GM15510 (cell line): ENCODE data around the gene STK35.

Source experiments
- POLR2A ChIP-seq: IDR thresholded peaks from 3 replicates; pipeline ENCODE4 v1.6.1; 2011; ENCODE audit warnings: borderline replicate concordance; ENCODE audit not compliant: insufficient read length; ENCODE audit errors: extremely low read depth

The STK35 gene

DNA sequence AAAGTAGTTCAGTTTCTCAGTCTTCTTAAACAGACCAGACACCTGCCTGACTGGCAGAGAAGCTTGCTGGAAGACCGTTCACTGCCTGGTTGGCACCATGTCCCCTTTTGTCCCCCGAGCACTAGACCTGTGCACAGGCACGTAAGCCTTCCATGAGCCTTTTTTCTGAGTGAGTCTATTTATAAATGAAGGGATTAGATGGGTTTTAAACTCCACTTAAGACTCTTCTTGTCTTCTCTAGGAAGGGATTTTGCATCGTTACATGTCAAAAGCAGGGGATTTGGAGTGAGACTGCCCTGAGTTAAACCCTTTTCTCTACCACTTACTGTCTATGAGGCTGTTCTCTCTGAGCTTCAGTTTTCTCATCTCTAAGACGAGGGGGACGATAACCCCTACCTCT, 37.6 kb downstream of the STK35 start:
- no peak for TF ChIP-seq POLR2A

DNA sequence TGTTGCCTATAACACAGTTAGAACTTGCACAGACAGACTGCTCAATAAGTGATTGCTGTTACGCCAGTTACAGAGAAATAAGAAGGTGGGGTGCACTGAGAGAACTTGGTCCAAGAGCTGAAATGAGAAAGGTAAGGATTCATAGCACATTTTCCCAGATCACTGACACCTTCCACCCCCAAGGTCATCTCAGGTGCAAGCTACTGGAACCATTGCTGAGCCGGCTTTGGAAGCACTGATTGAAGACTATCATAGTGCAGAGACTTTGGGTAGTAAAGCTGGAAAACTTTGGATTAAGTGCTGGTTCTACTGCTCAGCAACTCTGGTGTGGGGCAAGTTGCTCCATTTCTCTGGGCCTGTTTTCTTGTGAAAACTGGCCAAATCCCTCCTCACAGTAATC, 38.1 kb downstream of the STK35 start:
- no peak for TF ChIP-seq POLR2A

DNA sequence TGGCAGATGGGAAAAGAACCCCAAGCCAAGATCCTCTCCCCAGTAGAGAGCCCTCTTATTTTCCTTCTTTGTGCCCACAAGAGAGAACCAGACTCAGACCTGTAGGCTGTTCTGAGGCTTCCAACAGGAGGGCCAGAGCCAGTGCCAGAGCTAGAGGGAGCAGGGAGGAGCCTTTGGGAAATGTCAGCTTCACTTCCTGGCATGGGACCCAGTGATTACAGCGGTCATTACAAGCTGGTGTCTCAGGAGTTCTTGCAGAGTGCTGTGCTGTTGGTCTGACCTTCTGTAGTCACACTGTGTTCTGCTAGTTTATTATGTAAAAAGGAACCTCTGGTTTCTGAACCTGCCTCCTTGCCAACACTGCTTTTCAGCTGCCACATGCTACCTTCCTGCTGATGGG, 38.9 kb downstream of the STK35 start:
- no peak for TF ChIP-seq POLR2A

DNA sequence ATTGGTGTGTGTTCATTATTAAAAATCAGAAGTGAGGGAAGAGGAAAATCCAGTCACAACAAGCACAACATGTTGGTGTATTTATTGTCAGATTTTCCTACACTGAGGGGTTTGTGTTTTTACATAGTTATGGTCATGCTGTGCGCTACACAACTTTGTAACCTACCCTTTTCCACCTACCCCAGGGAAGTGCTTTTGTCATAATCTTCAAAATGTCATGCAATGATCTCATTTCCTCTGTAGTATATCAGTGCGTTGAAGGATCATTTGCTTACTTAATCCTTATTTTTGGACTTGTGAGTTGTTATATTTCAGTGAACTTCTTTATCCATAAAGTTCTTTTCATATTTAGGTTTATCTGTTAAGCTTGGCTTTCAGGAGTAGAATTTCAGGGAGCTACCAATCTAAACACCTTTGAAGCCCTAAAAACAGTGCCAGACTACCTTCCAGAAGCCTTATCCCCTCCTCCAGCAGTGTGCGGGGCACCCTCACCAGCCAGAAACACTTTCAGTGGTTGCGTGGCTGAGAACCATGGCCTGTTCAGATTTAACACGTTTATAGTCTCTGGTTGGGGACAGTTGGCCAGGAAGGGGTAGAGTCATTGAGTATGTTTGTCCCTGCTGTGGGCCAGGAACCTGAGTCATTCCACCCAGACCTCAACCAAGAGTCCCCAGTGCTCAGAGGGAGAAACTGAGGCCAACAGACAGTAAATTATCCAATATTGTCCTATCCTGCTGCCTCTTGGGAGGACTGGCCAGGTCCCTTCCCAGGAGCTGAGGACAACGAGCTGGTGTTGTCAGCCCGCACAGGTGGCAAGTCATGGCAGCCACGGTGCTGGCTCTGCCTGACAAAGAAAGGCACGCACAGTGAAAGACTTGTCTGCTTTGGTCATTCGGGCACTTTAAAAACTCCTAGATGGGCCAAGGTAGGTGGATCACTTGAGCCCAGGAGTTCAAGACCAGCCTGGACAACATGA, 40.3 kb downstream of the STK35 start:
- TF ChIP-seq POLR2A = no peak

DNA sequence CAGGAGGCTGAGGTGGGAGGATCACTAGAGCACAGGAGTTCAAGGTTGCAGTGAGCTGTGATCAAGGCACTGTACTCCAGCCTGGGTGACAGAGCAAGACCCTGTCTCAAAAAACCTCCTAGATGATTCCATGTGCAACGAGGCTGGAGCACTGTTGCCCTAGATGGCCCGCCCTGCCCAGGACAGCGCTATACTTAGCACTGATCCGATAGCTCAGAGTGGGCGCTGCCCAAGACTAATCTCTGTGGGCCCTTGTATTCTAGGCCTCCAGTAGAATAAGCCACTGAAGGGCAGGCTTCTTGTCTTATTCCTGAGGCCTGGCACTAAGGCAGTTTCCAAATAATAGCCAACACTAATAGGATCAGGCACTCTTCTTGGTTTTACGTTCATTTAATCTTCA, 41.0 kb downstream of the STK35 start:
- TF ChIP-seq POLR2A = no peak

DNA sequence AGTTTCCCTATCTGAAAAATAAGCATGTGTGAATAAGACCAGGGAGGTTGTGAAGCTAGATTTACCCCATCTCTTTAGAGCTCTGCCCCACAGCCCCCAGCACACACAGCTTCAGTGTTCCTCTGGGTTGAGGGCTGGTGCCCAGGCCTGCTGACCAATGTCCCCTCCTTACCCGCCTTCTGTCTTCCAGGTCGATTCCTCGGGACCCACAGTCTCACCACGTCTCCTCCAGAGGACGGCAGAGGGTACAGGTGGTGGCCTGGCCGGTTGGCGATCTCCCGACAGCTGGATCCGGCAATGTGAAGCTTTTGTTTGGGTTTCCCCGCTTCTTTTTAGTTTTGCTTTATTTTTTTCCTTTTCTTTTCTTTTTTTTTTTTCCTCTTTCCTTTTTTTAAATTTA, 42.0 kb downstream of the STK35 start:
- TF ChIP-seq POLR2A = no peak

DNA sequence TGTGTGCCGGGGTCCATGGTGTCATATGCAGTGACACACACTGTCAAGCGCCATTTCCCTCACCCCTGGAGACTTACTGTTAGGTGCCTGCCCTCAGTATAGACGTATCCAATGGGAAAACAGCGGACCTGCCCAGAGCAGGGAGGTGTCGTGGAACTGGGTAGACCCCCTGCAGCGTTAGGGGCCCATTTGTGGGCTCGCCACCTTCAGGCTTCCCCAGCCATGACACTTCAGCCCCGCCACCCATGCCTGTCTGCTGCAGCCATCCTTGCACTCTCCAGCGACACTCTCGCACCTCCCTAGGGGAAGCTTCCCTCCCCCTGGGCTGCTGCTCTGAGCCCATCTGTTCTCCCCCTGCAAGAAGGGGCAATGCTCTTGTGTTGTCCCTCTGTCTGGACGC, 43.2 kb downstream of the STK35 start:
- TF ChIP-seq POLR2A = no peak

DNA sequence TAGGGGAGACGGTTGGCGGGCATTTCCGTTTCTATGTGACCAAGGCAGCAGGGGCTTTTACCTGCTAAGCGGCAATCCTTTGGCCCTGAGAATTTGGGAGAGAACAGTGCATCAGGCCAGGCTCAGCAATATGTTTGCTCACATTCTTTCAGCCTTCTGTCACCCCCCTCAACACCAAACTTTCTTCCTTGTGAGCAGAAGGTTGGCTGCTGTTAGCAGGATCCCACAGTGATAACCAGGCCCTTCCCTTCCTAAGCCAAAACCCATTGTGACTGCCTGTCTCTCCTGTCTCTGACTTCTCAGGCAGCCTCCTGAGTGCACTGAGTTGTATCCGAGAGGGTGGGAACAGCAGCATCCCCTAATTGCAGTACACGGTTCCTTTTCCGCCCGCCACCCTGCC, 43.7 kb downstream of the STK35 start:
- TF ChIP-seq POLR2A = no peak

DNA sequence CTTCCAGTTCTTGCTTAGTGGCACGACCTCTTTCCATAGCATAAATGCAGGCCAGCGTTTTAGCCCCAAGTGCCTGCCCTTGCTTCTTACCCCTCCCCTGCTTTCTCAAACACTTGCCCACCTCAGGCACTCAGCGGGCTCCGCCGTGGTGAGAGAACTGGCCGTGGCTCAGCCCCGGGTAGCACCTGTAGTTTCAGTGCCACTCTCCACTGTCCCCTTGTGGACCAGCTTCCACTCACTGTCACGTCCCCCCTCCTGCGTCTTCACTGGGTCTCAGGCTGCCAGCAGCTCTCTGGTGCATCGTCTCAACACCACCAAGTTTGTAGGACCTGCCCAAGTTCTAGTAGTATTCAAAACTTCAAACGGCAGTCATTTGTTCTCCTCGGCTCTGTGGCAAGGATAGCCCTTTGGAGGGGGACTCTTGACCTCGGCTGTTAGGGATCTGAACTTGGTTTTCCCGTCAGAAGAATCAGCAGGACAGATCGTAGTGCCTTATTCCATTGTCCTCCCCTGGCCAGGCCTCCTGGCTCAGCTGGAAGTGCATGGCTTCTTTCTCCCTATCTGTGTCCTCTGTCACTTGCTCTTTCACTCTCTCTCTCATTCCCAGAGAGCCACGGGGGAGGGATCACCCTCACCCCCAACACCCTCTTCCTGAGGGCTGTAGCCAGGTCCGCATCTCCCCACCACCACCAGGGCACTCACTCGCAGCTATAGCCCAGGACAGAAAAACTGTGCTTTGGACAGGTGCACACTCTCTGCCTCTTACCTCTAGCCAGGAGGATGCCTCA, 44.6 kb downstream of the STK35 start:
- no peak for TF ChIP-seq POLR2A

DNA sequence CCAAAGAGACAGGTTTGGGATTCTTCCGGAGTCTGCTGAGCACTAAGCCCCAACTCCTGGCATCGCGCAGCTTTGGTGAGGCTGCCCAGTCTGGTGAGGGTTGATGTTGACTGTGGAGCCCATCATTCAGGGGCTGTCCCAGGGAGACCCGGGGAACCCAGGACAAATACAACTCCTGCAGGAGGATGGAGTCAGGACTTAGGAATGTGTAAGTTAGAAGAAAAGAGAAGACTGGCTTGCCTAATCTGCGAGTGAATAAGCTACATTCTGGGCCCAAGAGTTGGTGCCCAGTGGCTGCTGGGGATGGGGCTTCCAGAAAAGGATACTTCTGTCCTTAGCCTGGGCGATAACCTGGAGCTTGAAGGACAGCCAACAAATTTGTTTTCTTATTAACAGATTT, 47.9 kb downstream of the STK35 start:
- TF ChIP-seq POLR2A = no peak

DNA sequence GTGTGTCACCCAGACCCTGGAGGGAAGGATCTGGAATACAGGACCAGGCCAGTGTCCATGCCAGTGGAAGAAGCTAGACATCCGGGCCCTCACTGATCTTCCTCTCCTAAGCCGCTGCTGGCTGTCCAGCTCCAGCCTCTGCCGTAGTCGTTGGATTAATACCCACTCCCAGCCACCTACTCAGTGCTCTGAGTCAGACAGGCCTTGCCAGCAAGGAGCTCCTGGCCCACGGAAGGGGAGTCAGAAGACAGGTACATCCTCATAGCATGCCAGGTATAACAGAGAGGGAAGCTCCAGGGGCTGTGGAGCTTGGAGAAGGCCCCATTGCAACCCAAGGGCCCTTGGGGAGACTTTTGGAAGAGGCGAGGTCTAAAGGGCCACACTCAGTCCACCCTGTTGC, 49.0 kb downstream of the STK35 start:
- TF ChIP-seq POLR2A = no peak

DNA sequence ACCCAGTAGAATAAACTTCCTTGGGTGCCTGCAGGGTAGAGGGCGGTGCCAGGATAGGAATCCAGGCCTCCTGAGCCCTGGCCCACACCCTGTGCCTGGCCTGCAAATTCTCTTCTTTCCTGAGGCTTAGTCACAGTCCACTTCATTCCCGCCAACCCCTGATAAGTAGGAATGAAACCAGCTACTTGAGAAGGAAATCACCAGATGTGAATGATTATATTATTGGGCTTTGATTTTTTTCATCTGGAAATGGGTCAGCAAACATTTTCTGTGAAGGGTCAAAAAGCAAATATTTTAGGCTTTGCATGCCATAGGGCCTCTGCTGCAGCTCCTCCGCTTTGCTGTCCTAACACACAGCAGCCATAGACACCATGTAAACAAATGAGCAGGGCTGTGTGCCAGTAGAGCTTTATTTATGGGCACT, 50.2 kb downstream of the STK35 start:
- no peak for TF ChIP-seq POLR2A

DNA sequence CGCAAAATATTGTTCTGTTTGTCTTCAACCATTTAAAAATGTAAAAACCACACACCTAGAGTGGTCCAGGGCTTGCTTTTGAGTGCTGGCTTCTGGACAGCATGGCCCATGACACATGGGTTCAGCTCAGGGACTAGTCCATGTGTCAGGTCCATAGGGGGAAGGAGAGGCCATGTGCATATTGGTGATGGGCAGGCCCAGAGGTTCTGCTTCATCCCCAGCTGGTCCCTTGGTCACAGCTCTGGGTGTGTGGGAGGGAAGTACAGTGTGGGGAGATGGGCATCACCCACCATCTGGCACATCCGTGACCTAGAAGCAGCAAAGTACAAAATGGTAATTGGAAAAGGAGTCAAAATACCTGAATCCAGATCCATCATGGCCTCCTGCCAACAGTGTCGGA, 50.7 kb downstream of the STK35 start:
- TF ChIP-seq POLR2A = no peak

DNA sequence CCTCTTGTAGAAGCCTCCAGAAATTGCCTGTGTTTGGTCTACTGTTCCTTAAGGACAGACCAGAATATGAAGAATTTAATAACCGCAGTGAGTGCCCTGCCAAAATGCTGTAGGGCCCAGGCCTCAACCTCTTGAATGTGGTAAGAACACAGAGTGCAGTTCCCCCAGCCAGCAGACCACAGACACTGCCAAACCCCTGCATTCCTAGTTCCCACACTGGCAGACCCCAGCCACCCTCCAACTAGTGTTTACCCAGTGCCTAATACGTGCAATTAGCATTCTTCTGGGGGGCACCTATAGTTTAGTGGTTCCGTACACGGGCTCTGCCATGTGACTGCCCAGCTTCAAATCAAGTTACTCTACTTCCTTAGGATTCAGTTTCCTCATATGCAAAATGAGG, 51.7 kb downstream of the STK35 start:
- TF ChIP-seq POLR2A = no peak

DNA sequence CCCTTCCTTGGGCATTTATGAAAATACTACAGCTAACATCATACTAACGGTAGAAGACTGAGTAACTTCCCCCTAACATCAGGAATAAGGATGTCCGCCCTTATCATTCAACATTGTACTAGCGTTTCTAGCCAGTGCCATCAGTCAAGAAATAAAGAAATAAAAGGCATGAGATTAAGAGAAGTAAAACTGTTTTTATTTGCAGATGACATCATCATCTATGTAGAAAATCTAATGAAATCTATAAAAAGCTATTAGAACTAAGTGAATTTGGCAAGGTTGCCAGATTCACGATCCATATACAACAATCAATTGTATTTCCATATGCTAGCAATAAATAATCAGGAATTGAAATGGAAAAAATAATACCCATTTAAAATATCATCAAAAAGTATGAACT, 54.6 kb downstream of the STK35 start:
- TF ChIP-seq POLR2A = no peak
